HG02759 (cell line): ENCODE data around the gene CDKN1C.

ENCODE experiments used
- ATAC-seq: cut with Tn5 transposase; IDR thresholded peaks from one replicate; pipeline ENCODE4 v1.9.1; 2021; ENCODE audit warnings: mild to moderate bottlenecking, moderate library complexity; ENCODE audit not compliant: unreplicated experiment

The CDKN1C gene

DNA sequence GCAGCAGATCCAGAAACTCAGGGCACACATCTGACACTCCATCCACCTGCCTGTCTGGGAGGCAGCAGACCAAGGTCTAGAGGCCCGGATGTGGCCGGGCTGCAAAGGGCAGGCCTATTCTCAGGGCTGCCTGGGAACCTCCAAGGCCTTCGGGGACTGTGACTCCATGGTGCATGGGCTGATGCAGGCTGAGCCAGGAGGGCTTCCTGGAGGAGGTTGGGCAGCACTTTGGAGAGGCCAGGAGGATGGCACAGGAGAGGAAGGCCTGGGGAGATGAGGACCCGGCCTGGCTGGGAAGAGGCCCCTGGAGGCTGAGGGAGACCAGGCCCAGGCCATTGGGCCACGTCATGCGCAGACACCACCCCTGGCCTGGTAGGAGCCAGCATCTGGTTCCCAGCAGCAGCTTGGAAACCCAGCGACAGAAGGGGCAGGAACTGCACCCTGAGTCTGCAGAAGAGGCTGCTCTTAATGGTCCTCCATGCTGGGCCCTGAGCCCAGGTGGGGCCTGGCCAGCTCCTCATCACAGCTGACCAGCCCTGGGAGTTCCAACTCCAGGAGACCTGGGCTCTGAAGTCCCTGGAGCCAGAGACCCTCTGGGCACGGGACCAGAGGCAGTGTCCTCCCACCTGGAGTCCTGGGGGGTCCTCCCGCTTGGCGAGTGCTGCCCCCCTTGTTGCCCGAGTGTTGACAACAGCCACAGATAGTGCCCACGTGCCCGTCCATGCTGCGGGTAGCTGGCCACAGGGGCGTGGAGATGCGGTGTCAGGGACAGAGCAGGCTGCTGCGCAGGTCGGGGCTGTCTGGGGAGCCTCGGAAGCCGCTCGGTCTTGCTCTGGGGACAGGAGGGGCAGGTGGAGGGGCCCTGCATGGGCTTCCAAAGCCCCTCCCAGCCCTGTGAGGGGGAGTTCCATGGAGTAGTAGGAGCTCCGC, 38.1 kb upstream of the CDKN1C start:
- no peak for ATAC-seq

DNA sequence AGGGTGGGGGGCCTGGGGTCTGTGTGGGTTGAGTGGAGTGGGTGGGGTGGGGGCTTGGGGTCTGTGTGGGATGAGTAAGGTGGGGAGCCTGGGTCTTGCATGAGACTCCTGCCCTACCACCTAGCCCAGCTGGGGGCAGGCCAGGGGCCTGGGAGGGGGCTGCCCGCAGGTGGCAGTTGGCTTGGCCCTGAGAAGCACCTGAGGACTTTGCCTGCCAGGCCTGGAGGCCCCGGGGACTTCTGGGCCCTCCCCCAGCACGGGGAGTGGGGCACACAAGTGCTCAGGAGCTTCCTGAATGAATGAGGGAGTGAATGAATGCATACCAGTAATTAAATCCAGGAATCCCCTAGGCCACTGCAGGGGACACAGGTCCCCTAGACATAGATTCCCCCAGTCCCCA, 37.1 kb upstream of the CDKN1C start:
- ATAC-seq, result no peak

DNA sequence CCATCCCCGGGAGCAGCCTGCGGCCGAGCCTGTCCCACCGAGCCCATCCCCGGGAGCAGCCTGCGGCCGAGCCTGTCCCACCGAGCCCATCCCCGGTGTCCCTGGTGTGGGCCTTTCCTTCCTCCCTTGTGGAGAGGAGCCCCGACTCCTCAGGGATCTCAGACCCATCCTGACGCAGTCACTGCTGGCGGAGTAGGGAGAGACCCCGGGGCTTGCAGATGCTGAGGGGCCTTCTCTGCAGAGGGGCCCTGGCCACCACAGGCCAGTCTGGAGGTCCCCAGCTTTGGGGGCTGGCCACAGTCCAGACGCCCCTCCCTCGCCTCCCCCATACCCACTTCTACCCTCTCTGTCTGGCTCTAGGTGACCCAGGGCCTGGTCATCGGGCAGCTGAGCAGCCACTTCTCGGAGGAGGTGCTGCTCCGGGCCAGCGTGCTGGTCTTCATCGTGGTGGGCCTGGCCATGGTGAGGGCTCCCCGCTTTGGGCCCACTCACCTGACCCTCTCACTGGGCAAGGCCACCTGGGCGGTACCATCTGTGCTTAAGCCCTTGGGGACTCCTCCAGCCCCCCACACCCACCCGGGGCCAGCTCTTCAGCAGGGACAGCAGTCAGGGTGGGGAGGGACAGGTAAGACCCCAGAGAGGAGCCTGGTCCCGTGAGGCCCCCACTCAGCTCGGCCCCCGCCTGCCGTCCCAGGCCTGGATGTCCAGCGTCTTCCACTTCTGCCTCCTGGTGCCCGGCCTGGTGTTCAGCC, 36.3 kb upstream of the CDKN1C start:
- no peak for ATAC-seq

DNA sequence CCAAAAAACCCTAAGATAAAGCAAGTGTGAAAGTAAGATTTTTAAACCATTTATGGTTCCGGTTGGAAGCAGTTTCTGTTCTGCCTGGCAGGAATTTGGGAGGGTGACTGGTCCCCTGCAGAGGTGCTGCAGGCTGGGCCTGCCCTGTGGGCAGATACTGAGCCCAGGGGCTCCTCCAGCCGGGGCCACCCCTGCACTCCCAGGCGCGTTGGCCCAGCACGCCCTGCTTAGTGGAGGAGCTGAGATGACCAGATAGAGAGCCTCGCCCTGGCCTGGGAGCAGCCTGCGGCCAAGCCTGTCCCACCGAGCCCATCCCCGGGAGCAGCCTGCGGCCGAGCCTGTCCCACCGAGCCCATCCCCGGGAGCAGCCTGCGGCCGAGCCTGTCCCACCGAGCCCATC, 35.7 kb upstream of the CDKN1C start:
- no peak for ATAC-seq

DNA sequence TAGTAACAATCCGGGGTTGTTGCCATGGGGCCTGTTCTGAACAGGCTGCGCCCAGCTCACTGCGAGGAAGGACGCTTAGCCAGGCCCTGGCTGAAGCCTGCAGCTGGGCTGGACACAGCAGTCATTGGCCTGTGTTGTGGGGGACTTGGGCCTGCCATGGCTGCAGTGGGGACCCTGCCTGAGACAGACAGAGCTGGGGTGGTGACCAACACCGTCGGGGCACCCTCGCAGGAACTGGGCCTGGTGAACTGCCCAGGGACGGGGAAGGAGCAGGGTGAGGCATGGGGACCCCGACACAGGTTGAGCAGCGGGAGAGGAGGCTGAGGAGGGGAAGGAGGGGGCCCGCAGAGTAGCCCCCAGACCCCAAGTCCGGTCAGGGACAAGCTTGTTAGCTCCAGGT, 34.8 kb upstream of the CDKN1C start:
- ATAC-seq, result no peak

DNA sequence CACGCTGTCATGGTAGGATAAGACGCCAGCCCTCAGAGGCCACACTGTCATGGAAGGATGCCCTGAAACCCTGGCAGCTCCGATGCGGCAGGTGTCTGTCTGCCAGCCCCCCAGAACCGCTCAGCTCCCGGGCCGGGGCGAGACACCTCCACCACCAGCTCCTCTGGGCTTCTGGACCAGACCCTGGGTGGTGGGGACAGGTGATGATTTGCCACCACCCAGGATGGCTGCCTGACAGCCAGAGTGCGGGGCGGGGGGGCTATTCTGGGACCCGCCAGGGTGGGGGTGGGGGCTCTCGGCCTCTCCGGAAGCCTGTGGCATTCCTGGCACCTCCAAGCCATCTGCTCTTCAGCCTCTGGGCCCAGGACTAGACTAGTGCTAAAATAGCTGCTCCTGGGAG, 34.3 kb upstream of the CDKN1C start:
- no peak for ATAC-seq

DNA sequence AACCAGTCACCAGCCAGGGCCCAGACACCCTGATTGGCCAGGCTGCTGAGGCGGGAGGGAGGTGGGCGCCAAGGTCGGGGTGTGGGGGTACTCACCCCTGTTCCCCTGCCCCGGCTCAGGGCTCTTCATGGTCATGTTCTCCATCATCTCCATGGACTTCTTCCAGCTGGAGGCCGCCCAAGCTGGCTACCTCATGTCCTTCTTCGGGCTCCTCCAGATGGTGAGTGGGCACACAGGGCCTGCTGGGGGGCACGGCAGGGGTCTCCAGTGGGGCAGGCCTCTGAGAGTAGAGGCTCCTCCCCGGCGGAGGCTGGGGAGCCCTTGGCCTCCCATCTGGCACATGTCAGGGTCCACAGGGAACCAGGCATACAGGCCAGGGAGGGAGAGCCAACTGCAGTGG, 33.6 kb upstream of the CDKN1C start:
- no peak for ATAC-seq

DNA sequence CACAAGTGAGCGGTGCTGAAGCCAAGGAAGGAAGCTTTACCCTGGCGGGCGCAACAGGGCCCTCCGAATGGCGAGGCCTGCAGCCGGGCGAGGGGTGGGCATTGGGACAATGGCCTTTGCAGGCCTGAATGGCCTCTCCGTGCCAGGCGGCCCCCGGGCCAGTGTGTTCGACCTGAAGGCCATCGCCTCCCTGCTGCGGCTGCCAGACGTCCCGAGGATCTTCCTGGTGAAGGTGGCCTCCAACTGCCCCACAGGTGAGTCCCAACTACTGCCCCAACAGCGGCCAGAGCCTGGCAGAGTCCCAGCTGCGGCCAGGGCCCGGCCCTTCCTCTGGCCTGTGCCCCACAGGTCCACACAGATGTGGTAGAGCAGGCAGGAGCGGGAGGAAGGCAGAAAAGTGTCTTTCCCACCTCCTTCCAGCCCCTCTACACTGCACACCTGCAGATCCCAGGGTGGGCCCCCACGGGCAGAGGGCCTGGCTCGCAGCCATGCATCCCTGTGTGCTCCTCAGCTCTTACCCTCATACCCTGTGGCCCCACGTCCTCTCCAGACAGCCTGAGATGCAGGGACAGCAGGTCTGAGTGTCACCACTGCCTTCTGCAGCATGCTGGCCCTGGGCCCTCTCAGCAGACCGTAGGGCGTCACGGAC, 32.4 kb upstream of the CDKN1C start:
- ATAC-seq, result no peak

DNA sequence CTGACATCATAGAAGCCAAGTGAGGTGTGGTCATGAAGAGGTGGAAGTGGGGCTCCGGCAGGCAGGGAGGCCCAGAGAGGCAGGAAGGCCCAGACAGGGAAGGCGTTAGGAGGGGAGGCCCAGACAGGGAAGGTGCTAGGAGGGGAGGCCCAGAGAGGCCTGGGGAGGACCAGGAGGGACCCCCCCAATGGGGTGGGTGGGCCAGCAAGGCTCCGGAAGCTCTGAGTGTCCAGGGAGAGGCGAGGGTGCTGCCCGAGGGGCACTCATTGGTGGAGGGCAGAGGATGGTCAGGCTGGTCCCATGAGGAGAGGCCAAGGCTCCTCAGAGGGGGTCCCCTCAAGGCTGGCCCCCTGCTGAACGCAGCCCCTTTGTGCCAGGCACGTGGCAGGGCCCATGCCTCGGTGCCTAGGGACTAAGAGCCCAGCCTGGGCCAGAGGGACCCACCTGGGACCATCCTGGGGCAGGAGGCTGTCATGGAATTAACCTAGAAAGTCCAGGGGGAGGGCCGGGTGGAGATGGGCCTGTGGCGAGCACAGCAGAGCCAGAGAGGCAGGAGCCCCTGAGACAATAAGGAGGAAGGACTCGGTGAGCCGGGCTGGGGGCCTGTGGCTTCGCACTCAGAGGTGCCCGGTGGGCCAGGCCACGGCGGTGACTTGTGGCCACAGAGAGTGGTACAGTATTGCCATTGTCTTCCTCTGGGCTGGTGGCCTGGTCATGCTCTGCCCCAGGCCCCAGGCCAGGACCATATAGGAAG, 31.5 kb upstream of the CDKN1C start:
- no peak for ATAC-seq

DNA sequence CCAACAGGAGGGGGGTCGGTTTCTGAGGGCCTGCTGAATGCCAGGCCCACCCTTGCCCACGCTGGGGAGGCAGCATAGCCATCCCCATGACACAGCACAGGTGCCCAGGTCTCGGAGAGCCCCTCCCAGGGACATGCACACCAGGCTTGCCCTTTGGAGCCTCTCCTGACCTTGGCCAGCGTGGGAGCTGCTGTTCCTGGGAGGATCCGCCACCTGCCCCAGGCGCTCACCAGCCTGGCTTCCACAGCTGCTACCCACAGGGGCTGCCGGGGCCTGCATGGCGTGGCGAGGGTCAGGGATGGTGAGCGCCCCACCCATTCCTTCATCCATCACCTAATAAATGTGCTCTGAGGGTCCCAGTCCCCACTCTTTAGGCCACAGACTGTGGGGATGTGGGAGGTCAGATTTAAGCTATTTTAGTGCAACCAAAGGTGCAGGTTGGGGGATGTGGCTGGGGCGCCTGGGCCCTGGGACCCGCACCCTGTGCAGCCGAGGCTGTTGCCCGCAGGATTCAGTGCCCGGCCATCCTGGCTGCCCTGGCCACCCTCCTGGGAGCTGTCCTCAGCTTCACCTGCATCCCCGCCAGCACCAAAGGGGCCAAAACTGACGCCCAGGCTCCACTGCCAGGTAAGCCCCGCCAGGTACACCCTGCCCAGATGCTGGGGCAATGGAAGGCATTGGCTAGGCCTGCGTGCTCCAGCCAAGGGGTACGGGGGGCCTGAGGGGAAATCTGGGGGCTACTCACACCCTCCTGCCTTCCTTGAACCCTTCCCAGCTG, 30.7 kb upstream of the CDKN1C start:
- ATAC-seq, result no peak

DNA sequence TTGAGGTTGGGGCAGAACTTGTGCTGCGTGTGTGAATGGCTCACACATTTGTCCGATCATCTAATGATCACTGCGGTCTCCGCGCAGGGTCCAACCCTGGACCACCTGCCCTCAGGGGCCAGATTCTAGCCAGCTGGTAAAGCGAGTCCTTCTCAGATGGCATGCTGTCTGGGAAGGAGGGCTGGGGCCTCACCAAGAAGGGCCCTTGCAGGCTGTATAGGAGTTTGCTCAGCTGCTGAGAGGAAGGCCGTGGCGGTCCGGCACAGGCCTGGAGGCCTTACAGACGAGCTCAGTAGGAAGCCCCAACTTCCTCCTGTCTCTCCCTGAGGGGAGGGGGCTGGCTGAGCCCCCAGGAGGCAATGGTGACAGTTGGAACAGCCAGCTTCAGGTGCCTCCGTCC, 29.9 kb upstream of the CDKN1C start:
- ATAC-seq, result no peak

DNA sequence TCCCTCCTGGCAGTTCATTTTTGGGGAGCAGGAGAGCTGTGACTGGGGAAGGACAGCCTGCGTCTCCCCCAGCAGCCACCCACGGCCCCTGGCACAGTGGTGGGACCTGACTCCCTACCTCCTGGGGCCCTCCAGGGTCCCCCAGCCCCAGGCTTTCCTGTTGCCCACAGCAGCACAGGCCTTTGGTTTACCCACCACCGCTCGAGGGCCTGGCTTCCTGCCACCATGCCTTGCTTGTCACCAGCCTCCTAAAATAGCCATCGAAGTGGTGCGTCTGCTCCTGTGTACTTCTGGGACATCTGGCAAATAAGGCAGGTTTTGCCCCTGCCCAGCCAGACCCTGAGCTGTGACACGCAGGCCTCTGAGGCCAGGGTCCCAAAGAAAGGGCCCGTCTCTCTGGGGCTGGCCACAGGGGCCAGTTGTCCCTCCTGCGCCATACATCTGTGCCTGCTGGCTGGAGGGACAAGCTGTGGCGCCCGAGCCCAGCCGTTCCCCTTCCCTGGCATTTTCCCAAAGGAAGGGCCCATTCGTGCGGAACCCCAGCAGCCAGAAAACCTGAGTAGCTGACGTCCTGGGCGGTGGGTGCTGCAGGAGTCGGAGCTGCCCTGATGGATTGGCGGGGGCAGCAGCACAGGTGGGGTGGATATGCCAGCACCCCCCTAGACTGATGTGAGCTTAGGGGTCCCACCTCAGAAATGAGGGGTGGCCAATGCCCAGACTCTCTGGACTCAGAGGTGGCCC, 29.1 kb upstream of the CDKN1C start:
- ATAC-seq, result no peak

DNA sequence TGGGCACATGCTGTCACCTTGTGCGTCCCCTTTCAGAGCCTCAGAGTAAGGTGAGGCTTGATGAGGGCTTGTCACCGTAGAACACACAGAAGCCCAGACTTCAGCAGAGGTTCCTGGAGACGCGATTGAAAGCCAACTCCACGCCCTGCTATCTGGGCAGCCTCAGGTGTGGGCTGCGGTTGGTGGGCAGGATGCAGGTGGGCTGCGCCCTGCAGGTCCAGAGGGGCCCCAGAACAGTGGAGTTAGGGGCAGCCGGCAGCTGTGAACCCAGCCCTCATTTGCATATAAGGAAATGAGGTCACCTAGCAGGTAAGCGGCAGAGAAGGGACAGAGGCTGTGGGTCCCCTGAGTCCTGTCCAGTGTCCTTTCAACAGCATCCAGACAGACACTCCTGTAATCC, 28.2 kb upstream of the CDKN1C start:
- ATAC-seq, result no peak

DNA sequence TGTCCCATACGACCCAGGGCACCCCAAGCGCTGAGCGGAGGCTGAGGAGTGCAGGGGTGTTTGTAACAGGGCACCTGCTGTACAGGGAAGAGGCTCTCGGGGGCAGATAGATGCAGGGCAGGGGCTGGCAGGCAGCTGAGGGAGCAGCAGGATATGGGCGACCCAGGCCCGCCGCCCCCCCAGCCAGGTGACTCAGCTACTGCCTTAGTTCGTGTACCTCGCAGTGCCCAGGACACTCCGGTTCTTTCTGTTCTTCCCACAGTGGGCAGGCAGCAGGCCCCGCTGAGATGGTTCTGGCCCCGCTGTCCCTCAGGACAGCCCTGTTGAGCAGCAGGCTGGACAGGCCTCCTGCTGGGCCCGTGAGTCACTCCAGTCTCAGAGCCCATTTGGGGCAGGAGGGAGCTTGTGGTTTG, 27.4 kb upstream of the CDKN1C start:
- ATAC-seq, result no peak

DNA sequence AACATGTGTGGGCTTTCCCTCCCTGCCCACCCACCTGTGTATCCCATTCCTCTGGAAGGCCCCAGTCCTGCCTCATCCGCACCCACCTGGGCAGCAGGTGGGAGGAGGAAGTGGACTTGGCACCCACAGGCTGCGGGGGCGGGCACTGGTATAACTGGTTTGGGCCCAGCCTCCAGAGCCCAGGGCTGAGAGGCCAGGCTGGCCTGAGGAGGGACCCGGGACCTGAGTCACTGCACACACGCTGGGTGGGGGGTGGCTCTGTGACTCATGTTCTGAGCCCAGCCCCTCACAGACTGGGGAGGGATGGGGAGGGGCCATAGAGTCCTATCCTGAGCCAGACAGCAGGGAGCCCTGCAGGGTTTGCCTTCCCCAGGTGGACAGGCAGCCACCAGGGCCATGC, 26.9 kb upstream of the CDKN1C start:
- ATAC-seq, result no peak

DNA sequence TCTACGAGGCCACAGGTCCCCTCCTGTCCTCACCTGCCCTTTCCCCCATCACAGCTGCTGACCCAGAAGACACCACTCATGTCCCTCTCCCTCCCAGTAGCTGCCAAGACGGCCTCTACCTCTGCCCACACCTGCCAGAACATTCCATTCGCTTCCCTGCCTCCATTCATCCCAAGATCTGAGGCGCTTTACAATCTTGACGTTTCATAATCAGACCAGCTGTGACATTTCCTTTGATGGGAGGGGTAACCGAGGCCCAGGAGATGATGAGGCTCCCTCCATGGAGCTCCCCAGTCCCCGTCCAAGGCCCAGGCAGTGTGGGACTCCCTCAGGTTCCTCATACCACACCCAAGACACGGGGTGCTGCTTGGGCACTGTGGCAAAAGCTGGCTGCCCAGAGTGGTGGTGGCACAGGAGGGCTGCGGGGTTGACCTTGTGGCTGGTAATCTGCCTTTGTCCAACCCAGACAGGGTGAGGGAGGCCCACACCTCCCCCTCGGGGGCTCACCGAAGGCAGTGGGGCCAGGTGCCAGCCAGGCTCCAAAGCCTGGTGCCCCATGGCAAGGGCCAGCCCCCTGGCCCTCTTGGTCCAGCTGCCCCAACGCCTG, 26.3 kb upstream of the CDKN1C start:
- no peak for ATAC-seq

DNA sequence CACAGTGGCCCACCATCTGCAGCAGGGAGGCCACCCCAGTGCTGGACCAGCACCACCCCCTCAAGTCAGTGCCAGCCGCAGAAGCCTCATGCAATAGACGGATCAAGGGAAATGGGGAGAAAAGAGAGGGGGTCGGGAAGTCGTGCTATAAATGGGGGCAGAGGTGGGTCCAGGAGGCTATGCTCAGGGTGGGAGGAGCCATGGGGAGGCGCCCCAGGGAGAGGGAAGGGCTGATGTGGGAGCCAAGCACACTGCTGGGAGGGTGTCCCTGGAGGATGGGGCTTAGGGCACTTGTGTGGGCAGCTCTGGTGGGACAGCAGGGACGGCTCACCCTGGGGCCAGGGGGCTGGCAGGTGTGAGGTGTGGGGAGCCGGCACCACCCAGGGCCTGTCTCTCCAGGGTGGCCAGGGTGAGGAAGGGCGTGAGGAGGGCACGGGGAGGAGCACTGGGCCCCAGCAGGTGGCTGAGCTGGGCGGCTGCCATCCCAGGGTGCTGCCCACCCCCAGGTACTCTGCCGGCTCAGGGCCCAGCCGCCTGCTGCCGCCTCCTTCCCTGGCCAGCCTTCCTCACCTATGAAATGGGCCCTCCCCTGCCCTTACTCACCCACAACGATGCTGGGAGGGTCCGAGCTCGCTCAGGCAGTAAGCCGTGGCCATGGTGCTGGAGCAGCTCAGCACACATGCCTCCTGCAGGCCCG, 25.7 kb upstream of the CDKN1C start:
- no peak for ATAC-seq

DNA sequence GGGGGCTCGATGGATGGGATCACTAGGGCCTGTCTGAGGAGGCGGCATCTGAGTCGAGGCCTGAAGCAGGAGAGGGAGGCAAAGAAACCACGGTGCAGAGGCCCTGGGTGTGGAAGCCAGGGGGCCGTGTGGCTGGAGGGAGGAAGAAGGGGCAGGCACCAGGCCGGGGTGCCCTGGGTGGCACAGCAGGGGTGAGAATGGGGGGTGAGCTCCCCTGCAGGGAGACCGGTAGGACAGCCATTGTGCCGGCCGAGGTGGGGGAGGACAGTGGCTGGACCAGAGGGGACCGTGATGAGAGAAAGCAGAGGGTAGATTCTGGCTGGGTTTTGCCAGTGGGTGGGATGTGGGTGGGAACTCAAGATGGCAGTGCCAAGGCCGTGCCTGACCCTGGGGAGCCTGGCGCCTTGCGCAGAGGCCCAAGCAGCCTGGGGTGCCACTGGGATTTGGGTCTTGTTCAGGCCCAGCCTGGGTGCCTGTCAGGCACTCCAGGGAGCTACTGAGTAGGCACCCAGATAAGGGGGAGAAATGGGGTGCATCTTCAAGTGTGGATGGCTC, 24.9 kb upstream of the CDKN1C start:
- ATAC-seq, result no peak
